GM19099 (cell line): Measurements from ENCODE around the gene FEN1.

Experiments used
- POLR2A ChIP-seq: IDR thresholded peaks from 3 replicates; pipeline ENCODE4 v1.6.1; 2011; ENCODE audit warnings: low read depth; ENCODE audit not compliant: insufficient read length; ENCODE audit errors: extremely low read depth

Gene FEN1

GRCh38 chr11:61846362-61847020 is 53.8 kb downstream of the FEN1 start:
- TF ChIP-seq POLR2A, result no peak
